Measurements from ENCODE around the gene KRTCAP2. TPM values are rescaled to one million over a fixed set of nuclear protein-coding genes. Genes with fewer than 3 reads are reported as not detected.
A peak's percentile ranks its signal among the peaks of the same experiment; 100 is the strongest.
"Not testable (repeated sequence)": the region's sequence is repeated elsewhere in the genome, so short reads cannot be mapped to it uniquely, and the experiment has no call there.

The KRTCAP2 gene
- total RNA-seq, 2 experiments from 2014 or later: 129 to 137 TPM

- DNase-seq: no peak
- Mint-ChIP-seq H3K4me1 (ENCODE audit: low read depth) (peaks cover 44% of the 10 kb centered on the region), H3K4me3 (no peak overlapping the region), H3K9me3 (no peaks in the 10 kb centered on the region), H3K27me3 (ENCODE audit: low read depth) (no peaks in the 10 kb centered on the region), H3K27ac (no peak overlapping the region), H3K36me3 (ENCODE audit: low read depth) (peaks cover 11% of the 10 kb centered on the region)
- CTCF ChIA-PET: interaction anchor here (0.6 to 12.0 kb wide), 7 partner anchors 24 to 916 kb away, joined by 3 to 234 read pairs (median 4); no protein-coding TSS in a partner anchor
- intact Hi-C loops (cut with micrococcal nuclease): loop anchor here (5.0 kb wide), 1 partner anchor 137 kb away; the partner anchor contains the start of gene FDPS
Observed at GRCh38 chr1:155170101-155170785, 2.9 kb downstream of the KRTCAP2 start.

GRCh38 chr1:155169541-155169940 is 3.6 kb downstream of the KRTCAP2 start:
- H3K27ac Mint-ChIP-seq: no peak overlapping the region
- H3K36me3 Mint-ChIP-seq (ENCODE audit: low read depth): peaks cover 11% of the 10 kb centered on the region
- peaks cover 37% of the 10 kb centered on the region for H3K4me1 Mint-ChIP-seq (ENCODE audit: low read depth)
- no peak overlapping the region for H3K4me3 Mint-ChIP-seq
- no peaks in the 10 kb centered on the region for H3K9me3 Mint-ChIP-seq
- DNase-seq: no peak
- H3K27me3 Mint-ChIP-seq (ENCODE audit: low read depth): no peaks in the 10 kb centered on the region
- intact Hi-C loops (cut with micrococcal nuclease): no loop called here
- CTCF ChIA-PET: interaction anchor here (0.7 to 12.0 kb wide), 5 partner anchors 41 to 130 kb away, joined by 3 to 234 read pairs (median 3); no protein-coding TSS in a partner anchor

- no peaks in the 10 kb centered on the region for H3K9me3 Mint-ChIP-seq
- no peak for DNase-seq
- H3K4me3 Mint-ChIP-seq: no peak overlapping the region
- no peak overlapping the region for H3K27ac Mint-ChIP-seq
- H3K36me3 Mint-ChIP-seq (ENCODE audit: low read depth): peaks cover 11% of the 10 kb centered on the region
- intact Hi-C loops (cut with micrococcal nuclease): loop anchor here (1.0 kb wide), 1 partner anchor 106 kb away; no protein-coding TSS in a partner anchor
- H3K4me1 Mint-ChIP-seq (ENCODE audit: low read depth): peaks cover 31% of the 10 kb centered on the region
- H3K27me3 Mint-ChIP-seq (ENCODE audit: low read depth): no peaks in the 10 kb centered on the region
- CTCF ChIA-PET: interaction anchor here (0.6 to 12.0 kb wide), 17 partner anchors 12 to 749 kb away, joined by 3 to 234 read pairs (median 4); partner anchors contain the start of genes EFNA4 and SLC50A1
Observed at GRCh38 chr1:155168456-155169210, 4.5 kb downstream of the KRTCAP2 start.

GRCh38 chr1:155168105-155168445 is 5.0 kb downstream of the KRTCAP2 start:
- intact Hi-C loops (cut with micrococcal nuclease): loop anchor here (1.0 kb wide), 1 partner anchor 106 kb away; no protein-coding TSS in a partner anchor
- not testable (repeated sequence) for H3K27me3 Mint-ChIP-seq (ENCODE audit: low read depth); H3K27ac Mint-ChIP-seq; DNase-seq; H3K9me3 Mint-ChIP-seq; H3K4me3 Mint-ChIP-seq
- Mint-ChIP-seq H3K4me1 (ENCODE audit: low read depth) (peaks cover 26% of the 10 kb centered on the region), H3K36me3 (ENCODE audit: low read depth) (peaks cover 10% of the 10 kb centered on the region)
- CTCF ChIA-PET: interaction anchor here (0.6 to 12.0 kb wide), 22 partner anchors 12 to 748 kb away, joined by 3 to 234 read pairs (median 4); partner anchors contain the start of genes EFNA4 and SLC50A1

DNA sequence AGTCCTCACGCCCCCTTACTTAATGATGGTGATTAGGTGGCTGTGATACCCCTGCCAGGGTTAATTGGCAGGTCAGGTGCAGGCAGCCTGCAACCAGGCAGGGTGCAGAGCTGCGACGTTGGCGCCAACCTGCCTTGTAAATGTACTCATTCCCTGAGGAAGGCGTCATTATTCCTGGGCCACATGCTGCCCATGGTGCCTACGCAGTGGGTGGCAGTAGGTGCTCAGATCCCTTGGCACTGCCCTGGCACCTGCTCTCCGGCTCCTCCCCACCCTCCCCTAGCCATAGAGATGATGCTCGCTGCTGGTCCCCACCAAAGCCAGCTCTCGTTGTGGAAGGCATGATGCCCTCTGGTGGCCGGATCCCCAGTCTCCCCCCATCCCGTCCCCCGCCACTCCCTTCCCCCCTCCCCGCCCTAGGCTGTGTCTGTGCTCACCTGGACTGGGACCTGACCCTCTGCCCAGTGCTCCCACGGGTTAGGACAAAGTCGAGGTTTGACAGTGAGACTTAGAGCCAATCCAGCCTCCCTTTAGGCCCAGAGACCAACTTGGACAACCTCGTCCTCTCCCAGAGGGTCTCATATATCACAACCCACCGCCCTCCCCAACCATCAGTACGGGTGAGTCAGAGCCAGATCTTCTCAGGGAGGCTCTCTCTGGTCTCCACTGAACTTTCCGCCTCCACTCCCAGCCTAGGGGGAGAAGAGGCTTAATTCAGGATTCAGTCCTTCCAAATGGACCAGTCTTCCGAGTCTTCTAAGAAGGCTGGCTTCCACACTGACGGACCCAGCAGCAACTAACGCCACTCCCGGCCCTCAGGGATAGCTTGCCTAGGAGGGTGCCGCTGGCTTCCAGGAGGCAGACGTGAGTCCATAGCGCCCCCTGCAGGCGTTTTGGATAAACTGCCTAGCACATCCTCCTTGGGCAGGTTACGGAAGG is 5.7 kb downstream of the KRTCAP2 start:
- Mint-ChIP-seq H3K36me3 (ENCODE audit: low read depth) (peaks cover 10% of the 10 kb centered on the region), H3K9me3 (no peaks in the 10 kb centered on the region), H3K27ac (no peak overlapping the region)

DNA sequence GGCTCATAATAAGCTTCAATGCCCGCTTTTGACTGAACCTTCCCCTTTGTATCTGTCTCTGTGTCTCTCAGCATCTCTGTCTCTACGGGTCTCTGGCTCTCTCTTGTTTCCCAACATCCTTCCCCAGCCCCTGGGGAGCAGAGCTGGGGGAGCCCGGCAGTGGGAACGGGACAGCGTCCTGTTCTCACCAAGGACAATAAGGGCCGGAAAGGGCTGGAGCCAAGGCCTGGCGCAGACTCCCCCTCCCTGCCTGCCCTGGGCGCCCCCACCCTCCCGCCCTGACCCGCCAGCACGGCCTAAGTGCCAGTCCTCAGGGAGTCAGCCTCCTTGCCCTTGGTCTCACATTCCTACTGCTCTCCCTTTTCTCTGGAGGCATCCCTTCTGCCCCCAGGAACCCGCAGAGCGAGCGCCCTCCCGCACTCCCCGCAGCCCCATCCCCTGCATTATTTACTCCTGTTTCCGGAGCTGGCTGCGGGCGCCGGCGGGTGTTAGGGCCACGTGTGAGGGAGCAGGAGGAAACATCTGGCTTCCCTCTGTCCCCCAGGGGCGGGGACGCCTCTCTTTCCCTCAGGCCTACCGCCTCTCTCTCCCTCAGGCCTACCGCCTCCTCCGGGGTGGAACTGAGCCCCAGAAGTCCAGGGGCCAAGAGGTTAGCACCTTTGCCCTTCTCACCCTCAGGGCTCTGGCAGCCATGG is 6.5 kb downstream of the KRTCAP2 start:
- Mint-ChIP-seq H3K36me3 (ENCODE audit: low read depth) (peaks cover 10% of the 10 kb centered on the region), H3K27me3 (ENCODE audit: low read depth) (no peaks in the 10 kb centered on the region)

More for the DNA sequence above, 5.7 kb downstream of the KRTCAP2 start:
- CTCF ChIA-PET: interaction anchor here (0.6 to 12.0 kb wide), 23 partner anchors 11 to 1444 kb away, joined by 3 to 234 read pairs (median 4); partner anchors contain the start of genes EFNA4 and SLC50A1
- peak; percentile 95 for DNase-seq
- Mint-ChIP-seq H3K4me1 (ENCODE audit: low read depth) (peaks cover 24% of the 10 kb centered on the region), H3K27me3 (ENCODE audit: low read depth) (no peaks in the 10 kb centered on the region), H3K4me3 (peak overlapping the region; percentile 51)
- intact Hi-C loops (cut with micrococcal nuclease): loop anchor here (1.0 kb wide), 2 partner anchors 76 to 105 kb away; no protein-coding TSS in a partner anchor

GRCh38 chr1:155166051-155166470 is 7.0 kb downstream of the KRTCAP2 start:
- DNase-seq: no peak
- CTCF ChIA-PET: interaction anchor here (0.6 to 12.0 kb wide), 11 partner anchors 20 to 301 kb away, joined by 3 to 234 read pairs (median 5); partner anchors contain the start of genes EFNA4 and SLC50A1
- intact Hi-C loops (cut with micrococcal nuclease): no loop called here
- H3K4me3 Mint-ChIP-seq: no peak overlapping the region
- peaks cover 8% of the 10 kb centered on the region for H3K36me3 Mint-ChIP-seq (ENCODE audit: low read depth)
- H3K4me1 Mint-ChIP-seq (ENCODE audit: low read depth): peaks cover 14% of the 10 kb centered on the region
- no peaks in the 10 kb centered on the region for H3K27me3 Mint-ChIP-seq (ENCODE audit: low read depth)
- no peak overlapping the region for H3K27ac Mint-ChIP-seq
- no peaks in the 10 kb centered on the region for H3K9me3 Mint-ChIP-seq

More for the DNA sequence above, 6.5 kb downstream of the KRTCAP2 start:
- intact Hi-C loops (cut with micrococcal nuclease): loop anchor here (1.0 kb wide), 1 partner anchor 75 kb away; no protein-coding TSS in a partner anchor
- DNase-seq: no peak
- Mint-ChIP-seq H3K4me1 (ENCODE audit: low read depth) (peaks cover 17% of the 10 kb centered on the region), H3K9me3 (no peaks in the 10 kb centered on the region), H3K27ac (no peak overlapping the region), H3K4me3 (no peak overlapping the region)
- CTCF ChIA-PET: interaction anchor here (1.1 to 12.0 kb wide), 12 partner anchors 21 to 173 kb away, joined by 3 to 234 read pairs (median 6); partner anchors contain the start of genes EFNA4 and SLC50A1

DNA sequence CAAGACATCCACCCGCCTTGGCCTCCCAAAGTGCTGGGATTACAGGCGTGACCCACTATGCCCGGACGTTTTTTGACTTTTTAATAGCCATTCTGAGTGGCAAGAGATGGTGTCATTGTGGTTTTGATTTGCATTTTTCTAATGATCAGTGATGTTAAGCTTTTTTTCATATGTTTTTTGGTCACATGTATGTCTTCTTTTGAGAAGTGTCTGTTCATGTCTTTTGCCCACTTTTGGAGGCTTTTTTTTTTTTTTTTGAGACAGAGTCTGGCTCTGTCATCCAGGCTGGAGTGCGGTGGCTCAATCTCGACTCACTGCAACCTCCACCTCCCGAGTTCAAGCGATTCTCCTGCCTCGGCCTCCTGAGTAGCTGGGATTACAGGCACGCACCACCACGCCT is 8.5 kb downstream of the KRTCAP2 start:
- CTCF ChIA-PET: interaction anchor here (0.7 to 12.0 kb wide), 3 partner anchors 14 to 74 kb away, joined by 3 to 234 read pairs (median 3); no protein-coding TSS in a partner anchor
- intact Hi-C loops (cut with micrococcal nuclease): not testable (repeated sequence)

DNA sequence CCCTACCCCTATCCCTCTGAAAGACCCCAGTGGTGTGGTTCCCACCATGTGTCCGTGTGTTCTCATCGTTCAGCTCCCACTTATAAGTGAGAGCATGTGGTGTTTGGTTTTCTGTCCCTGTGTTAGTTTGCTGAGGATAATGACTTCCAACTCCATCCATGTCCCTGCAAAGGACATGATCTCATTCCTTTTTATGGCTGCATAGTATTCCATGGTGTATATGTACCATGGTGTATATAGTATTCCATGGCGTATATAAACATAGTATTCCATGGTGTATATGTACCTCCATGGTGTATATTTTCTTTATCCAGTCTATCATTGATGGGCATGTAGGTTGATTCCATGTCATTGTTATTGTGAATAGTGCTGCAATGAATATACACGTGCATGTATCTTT is 9.3 kb downstream of the KRTCAP2 start:
- peaks cover 11% of the 10 kb centered on the region for H3K4me1 Mint-ChIP-seq (ENCODE audit: low read depth)
- H3K27me3 Mint-ChIP-seq (ENCODE audit: low read depth); H3K36me3 Mint-ChIP-seq (ENCODE audit: low read depth); intact Hi-C loops (cut with micrococcal nuclease); DNase-seq; H3K4me3 Mint-ChIP-seq; H3K9me3 Mint-ChIP-seq; H3K27ac Mint-ChIP-seq: not testable (repeated sequence)
- CTCF ChIA-PET: interaction anchor here (0.7 to 1.9 kb wide), 5 partner anchors 9 to 79 kb away, joined by 3 to 7 read pairs (median 5); partner anchors contain the start of gene KRTCAP2

More for the DNA sequence above, 8.5 kb downstream of the KRTCAP2 start:
- not testable (repeated sequence) for H3K4me3 Mint-ChIP-seq; H3K9me3 Mint-ChIP-seq; DNase-seq; H3K36me3 Mint-ChIP-seq (ENCODE audit: low read depth); H3K27me3 Mint-ChIP-seq (ENCODE audit: low read depth); H3K27ac Mint-ChIP-seq
- peaks cover 11% of the 10 kb centered on the region for H3K4me1 Mint-ChIP-seq (ENCODE audit: low read depth)

GRCh38 chr1:155162631-155163030 is 10.5 kb downstream of the KRTCAP2 start:
- H3K4me1 Mint-ChIP-seq (ENCODE audit: low read depth); DNase-seq; H3K27me3 Mint-ChIP-seq (ENCODE audit: low read depth); H3K27ac Mint-ChIP-seq; intact Hi-C loops (cut with micrococcal nuclease); H3K9me3 Mint-ChIP-seq; H3K4me3 Mint-ChIP-seq; H3K36me3 Mint-ChIP-seq (ENCODE audit: low read depth): not testable (repeated sequence)
- CTCF ChIA-PET: interaction anchor here (0.9 to 1.9 kb wide), 3 partner anchors 56 to 77 kb away, joined by 3 to 7 read pairs (median 6); no protein-coding TSS in a partner anchor

DNA sequence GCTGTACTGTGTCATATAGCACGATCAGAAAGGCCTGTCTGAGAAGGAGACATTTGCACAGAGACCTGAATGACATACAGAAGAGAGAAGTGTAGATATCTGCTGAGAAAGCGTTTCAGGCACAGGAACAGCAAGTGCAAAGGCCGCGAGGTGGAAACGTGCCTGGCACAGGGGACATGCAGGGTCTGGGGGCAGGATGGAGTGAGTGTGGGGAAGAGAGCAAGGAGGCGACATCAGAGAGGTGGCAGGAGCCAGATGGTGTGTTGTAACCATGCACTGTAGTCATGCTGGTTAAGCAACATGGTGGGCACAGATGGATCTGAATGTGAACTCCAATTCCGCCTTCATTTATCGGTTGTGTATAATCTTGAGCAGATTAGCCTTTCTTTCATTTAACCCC is 13.0 kb downstream of the KRTCAP2 start:
- H3K27me3 Mint-ChIP-seq (ENCODE audit: low read depth): no peaks in the 10 kb centered on the region
- DNase-seq: no peak
- CTCF ChIA-PET: interaction anchor here (1.2 kb wide), 1 partner anchor 68 kb away, joined by 3 read pairs; no protein-coding TSS in a partner anchor
- H3K9me3 Mint-ChIP-seq: no peaks in the 10 kb centered on the region
- no peak overlapping the region for H3K4me3 Mint-ChIP-seq
- H3K36me3 Mint-ChIP-seq (ENCODE audit: low read depth): no peaks in the 10 kb centered on the region
- H3K4me1 Mint-ChIP-seq (ENCODE audit: low read depth): no peaks in the 10 kb centered on the region
- H3K27ac Mint-ChIP-seq: no peak overlapping the region
- intact Hi-C loops (cut with micrococcal nuclease): no loop called here

All from activated naive CD4-positive, alpha-beta T cell treated with anti-CD3 and anti-CD28 coated beads for 36 hours (primary cell).